ENCODE data around the gene FRYL.

DNA sequence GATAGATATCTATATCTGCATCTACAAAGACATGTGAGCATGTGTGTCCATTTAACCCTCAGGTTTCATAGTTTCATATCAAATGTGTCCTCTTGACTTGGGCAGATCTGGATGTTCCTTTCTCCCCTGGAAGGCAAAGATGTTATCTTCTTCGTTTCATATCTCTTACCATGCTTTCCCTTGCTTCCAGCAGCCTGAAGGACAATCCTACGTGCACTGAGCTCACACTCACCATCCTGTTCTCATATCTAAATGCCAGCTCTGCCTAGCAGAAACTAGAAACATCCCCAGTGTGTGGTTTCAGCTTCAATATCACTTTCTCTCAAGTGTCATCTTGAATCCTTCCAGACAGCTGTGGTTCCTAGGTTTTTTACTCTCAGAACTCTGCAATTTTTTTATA, 223.8 kb downstream of the FRYL start:
- TF ChIP-seq CTCF (IDR thresholded peaks at IDR 0.05; ENCODE audit: insufficient read depth, low read length, poor library complexity, severe bottlenecking) = no peak
- TF ChIP-seq EZH2phosphoT487 (conservative IDR thresholded peaks at IDR 0.05; ENCODE audit: low read length) = no peak

All from SU-DHL-6 (cell line).